HepG2 (cell line): ENCODE data around the gene RASSF8. TPM values are rescaled to one million over a fixed set of nuclear protein-coding genes. Genes with fewer than 3 reads are reported as not detected.

ENCODE experiments used
- ATAC-seq: fragments of 200-7000 bp; cut with Tn5 transposase; 3 replicates; pipeline ENCODE4 v1.9.1; 2020; ENCODE audit warnings: mild to moderate bottlenecking, moderate library complexity
- BruUV-seq: library from RNA; stranded (reverse); fragments of 400-500 nt; replicated peaks from 2 replicates; lab custom pipeline; 2021; lab: Mats Ljungman, UMichigan
- CTCF ChIA-PET: fragments of 300-600 bp; formaldehyde crosslinking; extraction: SDS; loops from one replicate; lab custom pipeline; 2021; ENCODE audit warnings: low total read pairs, inconsistent platforms, low intra/inter-chr PET ratio; lab: Yijun Ruan, JAX
- POLR2A ChIA-PET: fragments of 350-600 bp; sonication (Branson Sonifier 250); formaldehyde crosslinking; loops from one replicate; lab custom pipeline; 2020; ENCODE audit warnings: antibody characterized with exemption, inconsistent platforms; lab: Yijun Ruan, JAX
- DNase-seq: peaks from one replicate; pipeline ENCODE4 v3.0.0-alpha.2; 2015; ENCODE audit warnings: low spot score
- FAIRE-seq: peaks from 3 replicates; lab custom pipeline; 2011; peaks lifted over from hg19 to GRCh38; lab: Jason Lieb, UNC
- H2AFZ ChIP-seq: one replicate; pipeline ENCODE4 v1.6.1; 2011; ENCODE audit warnings: low read length, inconsistent platforms
- H3K27ac ChIP-seq: fragments of 300-600 bp; 3 replicates; pipeline ENCODE4 v1.8.0; 2011; ENCODE audit warnings: mixed run types, mild to moderate bottlenecking, mixed read lengths, low read length, inconsistent platforms; ENCODE audit not compliant: insufficient read depth; ENCODE audit errors: extremely low read length
- H3K27me3 ChIP-seq, 2 experiments: fragments of 200-600 bp in 1 of 2; 2 replicates in 1 of 2; 3 replicates in 1 of 2; pipeline versions ENCODE4 v1.6.0 to v1.8.0; 2011; ENCODE audit warnings: low read length in 2 of 2, mild to moderate bottlenecking in 2 of 2, moderate library complexity in 2 of 2, inconsistent platforms in 1 of 2; ENCODE audit not compliant: insufficient read depth in 2 of 2, control insufficient read depth in 1 of 2
- H3K36me3 ChIP-seq, 2 experiments: fragments of 200-600 bp in 1 of 2; replicated peaks in 1 of 2; 2 replicates in 1 of 2; 3 replicates in 1 of 2; pipeline versions ENCODE4 v1.5.1 to v1.8.0; 2011; ENCODE audit warnings: low read length in 2 of 2, inconsistent platforms in 1 of 2; ENCODE audit not compliant: insufficient read depth in 2 of 2, control insufficient read depth in 1 of 2
- H3K4me1 ChIP-seq: 2 replicates; pipeline ENCODE4 v1.5.1; 2012; ENCODE audit warnings: low read length, inconsistent platforms; ENCODE audit not compliant: insufficient read depth
- H3K4me2 ChIP-seq: 2 replicates; pipeline ENCODE4 v1.6.0; 2011; ENCODE audit warnings: low read depth, low read length, inconsistent platforms
- H3K4me3 ChIP-seq, 3 experiments: fragments of 200-600 bp in 1 of 3; sonication (generic), shearing (Covaris generic) in 1 of 3; replicated peaks in 1 of 3; 2 replicates each; pipeline ENCODE4 v1.5.1; 2011 to 2016; ENCODE audit warnings: low read length in 3 of 3, inconsistent platforms in 2 of 3, low read depth in 2 of 3, mild to moderate bottlenecking in 2 of 3, control low read depth in 1 of 3, mixed read lengths in 1 of 3; ENCODE audit not compliant: insufficient read depth in 1 of 3
- H3K79me2 ChIP-seq: one replicate; pipeline ENCODE4 v1.6.1; 2011; ENCODE audit warnings: low read length, inconsistent platforms; ENCODE audit not compliant: insufficient read depth
- H3K9ac ChIP-seq: 2 replicates; pipeline ENCODE4 v1.6.0; 2011; ENCODE audit warnings: mild to moderate bottlenecking, low read depth, low read length, inconsistent platforms; ENCODE audit not compliant: insufficient read depth
- H3K9me3 ChIP-seq: 2 replicates; pipeline ENCODE4 v1.5.1; 2012; ENCODE audit warnings: mild to moderate bottlenecking, low read length
- H4K20me1 ChIP-seq: 2 replicates; pipeline ENCODE4 v1.6.0; 2011; ENCODE audit warnings: inconsistent platforms, mild to moderate bottlenecking, low read length, moderate library complexity; ENCODE audit not compliant: insufficient read depth
- ARNTL ChIP-seq: sonication (generic); formaldehyde crosslinking; IDR thresholded peaks from 2 replicates; pipeline ENCODE4 v1.4.0; 2020; ENCODE audit warnings: mild to moderate bottlenecking, missing genetic modification reagents
- DR1 ChIP-seq: sonication (generic); formaldehyde crosslinking; IDR thresholded peaks from 2 replicates; pipeline ENCODE4 v1.8.0; 2021; ENCODE audit warnings: mild to moderate bottlenecking, missing genetic modification reagents, inconsistent platforms
- GMEB1 ChIP-seq: sonication (generic); formaldehyde crosslinking; IDR thresholded peaks from 2 replicates; pipeline ENCODE4 v1.5.1; 2020; ENCODE audit warnings: missing genetic modification reagents, mild to moderate bottlenecking, borderline replicate concordance
- HHEX ChIP-seq: IDR thresholded peaks from 2 replicates; pipeline ENCODE4 v1.6.1; 2016; ENCODE audit warnings: control low read depth
- HNF4G ChIP-seq, 2 experiments: sonication (generic) in 1 of 2; formaldehyde crosslinking in 1 of 2; IDR thresholded peaks; 2 replicates each; pipeline versions ENCODE4 v1.4.0 to v1.6.1; 2011 to 2020; ENCODE audit warnings: borderline replicate concordance in 2 of 2, low read depth in 2 of 2, mild to moderate bottlenecking in 2 of 2, low read length in 1 of 2, missing genetic modification reagents in 1 of 2, moderate library complexity in 1 of 2
- KDM6A ChIP-seq: IDR thresholded peaks from 2 replicates; pipeline ENCODE4 v1.6.1; 2016; ENCODE audit warnings: low read depth
- KLF13 ChIP-seq: sonication (generic); formaldehyde crosslinking; IDR thresholded peaks from 2 replicates; pipeline ENCODE4 v1.4.0; 2020; ENCODE audit warnings: mild to moderate bottlenecking, missing genetic modification reagents
- MEIS1 ChIP-seq: sonication (generic); formaldehyde crosslinking; IDR thresholded peaks from 2 replicates; pipeline ENCODE4 v1.9.0; 2021; ENCODE audit warnings: mild to moderate bottlenecking, missing genetic modification reagents, moderate library complexity, borderline replicate concordance
- NFIC ChIP-seq: IDR thresholded peaks from 2 replicates; pipeline ENCODE4 v1.6.1; 2012; ENCODE audit warnings: mild to moderate bottlenecking, low read length, inconsistent platforms
- ONECUT2 ChIP-seq: sonication (generic); formaldehyde crosslinking; IDR thresholded peaks from 2 replicates; pipeline ENCODE4 v1.4.0; 2020; ENCODE audit warnings: missing genetic modification reagents
- RELA ChIP-seq: sonication (generic); formaldehyde crosslinking; IDR thresholded peaks from 2 replicates; pipeline ENCODE4 v1.4.0; 2020; ENCODE audit warnings: missing genetic modification reagents
- REPIN1 ChIP-seq: sonication (generic); formaldehyde crosslinking; IDR thresholded peaks from 2 replicates; pipeline ENCODE4 v1.8.0; 2022; ENCODE audit warnings: missing genetic modification reagents, low read depth, mild to moderate bottlenecking, borderline replicate concordance
- TCF7L2 ChIP-seq: IDR thresholded peaks from 2 replicates; pipeline ENCODE4 v1.6.1; 2011; ENCODE audit warnings: mild to moderate bottlenecking, low read depth, low read length, moderate library complexity
- YEATS4 ChIP-seq: sonication (generic); formaldehyde crosslinking; IDR thresholded peaks from 2 replicates; pipeline ENCODE4 v1.4.0; 2020; ENCODE audit warnings: missing genetic modification reagents, borderline replicate concordance
- ZBTB8A ChIP-seq: sonication (generic); formaldehyde crosslinking; IDR thresholded peaks from 2 replicates; pipeline ENCODE4 v1.4.0; 2020; ENCODE audit warnings: mild to moderate bottlenecking, low read depth, missing genetic modification reagents, borderline replicate concordance
- ZNF512 ChIP-seq: sonication (generic); formaldehyde crosslinking; IDR thresholded peaks from 2 replicates; pipeline ENCODE4 v1.4.0; 2020; ENCODE audit warnings: mild to moderate bottlenecking, missing genetic modification reagents
- ZNF614 ChIP-seq: IDR thresholded peaks from 2 replicates; pipeline ENCODE4 v1.6.1; 2018; ENCODE audit warnings: missing biosample characterization, missing genetic modification reagents, inconsistent platforms, borderline replicate concordance
- ZSCAN12 ChIP-seq: sonication (generic); formaldehyde crosslinking; IDR thresholded peaks from 2 replicates; pipeline ENCODE4 v1.9.0; 2021; ENCODE audit warnings: mild to moderate bottlenecking, missing genetic modification reagents
- WGBS: methylation state at CpG from one replicate; pipeline ENCODE4 v1.1.6; 2017; ENCODE audit warnings: low lambda C conversion rate; 5-methylcytosine and 5-hydroxymethylcytosine counted together
- in situ Hi-C: cut with HindIII; loops from 2 replicates; pipeline ENCODE4 v1.10.0; 2017; ENCODE audit warnings: low pct_unique_long_range_greater_than_20kb; ENCODE audit not compliant: extremely low pct_ligation_motif_present
- intact Hi-C: fragments of 100-400 bp; cut with micrococcal nuclease; formaldehyde crosslinking; loops from one replicate; pipeline ENCODE4 v1.10.0; 2022; ENCODE audit not compliant: unreplicated experiment
- polyA plus RNA-seq, 8 experiments: library from polyadenylated mRNA; depleted of rRNA in 3 of 8; stranded (reverse) in 7 of 8; unstranded in 1 of 8; fragments of >200 nt; fragmentation: Illumina TruSeq in 4 of 8; extraction: Trizol in 4 of 8; gene quantifications; 2 replicates each; pipeline versions ENCODE4 v1.2.1 to v1.2.3, GENCODE V29; 2011 to 2016; ENCODE audit warnings: low read depth in 4 of 8, missing spikeins in 1 of 8, mixed read lengths in 1 of 8; ENCODE audit not compliant: insufficient read depth in 1 of 8
- total RNA-seq, 5 experiments: library from RNA; depleted of rRNA; stranded (reverse); fragments of >200 nt; fragmentation: Illumina TruSeq; extraction: Trizol; gene quantifications; 2 replicates each; pipeline ENCODE4 v1.2.3, GENCODE V29; 2016; ENCODE audit warnings: low read depth in 1 of 5
- TF ChIP-seq, protein P1 (sequence below): IDR thresholded peaks from 2 replicates; pipeline ENCODE4 v1.6.1; 2018; ENCODE audit warnings: missing genetic modification reagents, mild to moderate bottlenecking, missing compliant biosample characterization
- TF ChIP-seq, protein P2 (sequence below): sonication (generic); formaldehyde crosslinking; IDR thresholded peaks from 2 replicates; pipeline ENCODE4 v1.8.1; 2023; ENCODE audit warnings: missing genetic modification reagents, inconsistent platforms, borderline replicate concordance

Gene RASSF8
- total and polyA plus RNA-seq, 2 of the 13 experiments (the other 11 are each of a cell fraction or from before 2014, with no cell fraction given): 0.82 to 9.2 TPM

DNA sequence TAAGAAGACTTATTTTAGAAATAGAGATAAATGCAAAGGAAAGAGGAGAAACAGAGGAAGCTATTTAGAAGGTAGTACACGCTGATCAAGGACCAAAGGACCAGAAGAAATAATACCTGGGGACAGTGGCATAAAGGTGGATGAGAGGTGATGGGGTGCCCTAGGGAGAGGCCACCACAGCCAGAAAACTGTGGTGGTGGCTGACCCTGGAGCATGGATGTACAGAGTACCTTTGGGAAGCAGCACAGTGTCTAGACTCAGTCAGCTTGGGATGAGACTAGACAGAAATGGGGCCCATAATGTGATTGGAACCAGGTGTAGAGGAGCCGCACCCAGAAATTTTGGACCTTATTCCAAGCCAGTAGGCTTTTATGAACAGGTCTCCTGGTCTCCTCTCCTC lies 17.2 kb downstream of the RASSF8 start:
- no peaks in the 10 kb centered on the region for H4K20me1 ChIP-seq
- WGBS: 85% methylated on average over 2 of the region's 2 CpGs

More for the DNA sequence above, 17.2 kb downstream of the RASSF8 start:
- Histone ChIP-seq H3K4me2 (no peak overlapping the region), H3K9me3 (no peaks in the 10 kb centered on the region), H3K36me3 (no peaks in the 10 kb centered on the region), H3K9ac (no peak overlapping the region), H3K27ac (no peak overlapping the region), H3K27me3 (no peaks in the 10 kb centered on the region), H3K4me1 (no peaks in the 10 kb centered on the region), H2AFZ (no peak overlapping the region), H3K79me2 (no peaks in the 10 kb centered on the region), H3K4me3 (no peak overlapping the region)
- ChIA-PET CTCF (no interaction called here), POLR2A (no interaction called here)
- intact Hi-C loops (no loop called here), in situ Hi-C loops (no loop called here)
- TF ChIP-seq KDM6A: no peak
- no peak for TF ChIP-seq KLF13 (CRISPR knock-in tag)
- no peak for TF ChIP-seq HNF4G (IDR thresholded peaks at IDR 0.05; ENCODE audit: borderline replicate concordance, low read depth, low read length)
- no peak for TF ChIP-seq HNF4G (CRISPR knock-in tag; IDR thresholded peaks at IDR 0.05; ENCODE audit: borderline replicate concordance, low read depth)
- no peak for TF ChIP-seq HHEX (CRISPR knock-in tag)
- no peak for TF ChIP-seq ZBTB8A
- TF ChIP-seq ZNF614 (CRISPR knock-in tag): no peak
- TF ChIP-seq ZNF512 (CRISPR knock-in tag): no peak
- no peak for TF ChIP-seq MEIS1 (CRISPR knock-in tag)
- TF ChIP-seq, protein P1, sequence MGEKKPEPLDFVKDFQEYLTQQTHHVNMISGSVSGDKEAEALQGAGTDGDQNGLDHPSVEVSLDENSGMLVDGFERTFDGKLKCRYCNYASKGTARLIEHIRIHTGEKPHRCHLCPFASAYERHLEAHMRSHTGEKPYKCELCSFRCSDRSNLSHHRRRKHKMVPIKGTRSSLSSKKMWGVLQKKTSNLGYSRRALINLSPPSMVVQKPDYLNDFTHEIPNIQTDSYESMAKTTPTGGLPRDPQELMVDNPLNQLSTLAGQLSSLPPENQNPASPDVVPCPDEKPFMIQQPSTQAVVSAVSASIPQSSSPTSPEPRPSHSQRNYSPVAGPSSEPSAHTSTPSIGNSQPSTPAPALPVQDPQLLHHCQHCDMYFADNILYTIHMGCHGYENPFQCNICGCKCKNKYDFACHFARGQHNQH (CRISPR knock-in tag): no peak
- no peak for TF ChIP-seq ARNTL (CRISPR knock-in tag)
- no peak for TF ChIP-seq REPIN1 (CRISPR knock-in tag)
- no peak for TF ChIP-seq TCF7L2
- no peak for TF ChIP-seq DR1 (CRISPR knock-in tag)
- TF ChIP-seq RELA (CRISPR knock-in tag): no peak
- no peak for TF ChIP-seq ONECUT2
- TF ChIP-seq YEATS4 (CRISPR knock-in tag): no peak
- TF ChIP-seq ZSCAN12 (CRISPR knock-in tag): no peak
- no peak for TF ChIP-seq GMEB1 (CRISPR knock-in tag)
- no peak for TF ChIP-seq NFIC
- TF ChIP-seq, protein P2, sequence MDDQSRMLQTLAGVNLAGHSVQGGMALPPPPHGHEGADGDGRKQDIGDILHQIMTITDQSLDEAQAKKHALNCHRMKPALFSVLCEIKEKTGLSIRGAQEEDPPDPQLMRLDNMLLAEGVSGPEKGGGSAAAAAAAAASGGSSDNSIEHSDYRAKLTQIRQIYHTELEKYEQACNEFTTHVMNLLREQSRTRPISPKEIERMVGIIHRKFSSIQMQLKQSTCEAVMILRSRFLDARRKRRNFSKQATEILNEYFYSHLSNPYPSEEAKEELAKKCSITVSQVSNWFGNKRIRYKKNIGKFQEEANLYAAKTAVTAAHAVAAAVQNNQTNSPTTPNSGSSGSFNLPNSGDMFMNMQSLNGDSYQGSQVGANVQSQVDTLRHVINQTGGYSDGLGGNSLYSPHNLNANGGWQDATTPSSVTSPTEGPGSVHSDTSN (CRISPR knock-in tag): no peak
- FAIRE-seq (no peak), DNase-seq (no peak), ATAC-seq (no peak)
- no TSS peak for BruUV-seq
